Cardiac ventricle fibroblast (primary cell): ENCODE results near the gene C16orf86. TPM values are rescaled to one million over a fixed set of nuclear protein-coding genes. Genes with fewer than 3 reads are reported as not detected.

ENCODE experiments used
- total RNA-seq: library from RNA; depleted of rRNA; stranded (reverse); fragments of >200 nt; gene quantifications from 2 replicates; pipeline ENCODE4 v1.2.3, GENCODE V29; 2015

Gene C16orf86
- total RNA-seq: 2.4 and 12.9 TPM in 2 replicates

GRCh38 chr16:67666559-67667452, at the start of gene C16orf86, which contains the start of gene ENKD1:
Gene C16orf86, plus strand, starts transcription at chr16:67666814. Its CDS starts 157 bp downstream, at chr16:67666971.
Gene ENKD1, minus strand, starts transcription at chr16:67666750. Its CDS starts 308 bp downstream, at chr16:67666442.

GRCh38 chr16:67659675-67660563, 6.7 kb upstream of the C16orf86 start, which contains the start of gene ACD:
Gene ACD, minus strand, starts transcription at chr16:67660260. Its CDS starts 40 bp downstream, at chr16:67660220.

GRCh38 chr16:67660564-67661028, 6.0 kb upstream of the C16orf86 start, which contains the start of gene PARD6A:
Gene PARD6A, plus strand, starts transcription at chr16:67660960. Its CDS starts 79 bp downstream, at chr16:67661039.

Other genes starting within 250 kb of the C16orf86 start
- gene HSD11B2, start 235.7 kb upstream of the C16orf86 start, total RNA-seq: 0.93 and 2.0 TPM in 2 replicates
- 99.7 and 107 TPM in 2 replicates for gene ATP6V0D1, start 185.7 kb upstream of the C16orf86 start, total RNA-seq
- gene AGRP, start 183.3 kb upstream of the C16orf86 start, total RNA-seq: not detected in 2 replicates
- 34.4 and 46.2 TPM in 2 replicates for gene RIPOR1, start 138.0 kb upstream of the C16orf86 start, total RNA-seq
- gene CTCF, start 104.3 kb upstream of the C16orf86 start, total RNA-seq: 12.5 and 19.1 TPM in 2 replicates
- 0.05 and 1.5 TPM in 2 replicates for gene CARMIL2, start 21.7 kb upstream of the C16orf86 start, total RNA-seq
- gene ACD, start 6.6 kb upstream of the C16orf86 start, total RNA-seq: 12.9 and 15.7 TPM in 2 replicates
- gene PARD6A, start 5.9 kb upstream of the C16orf86 start, total RNA-seq: 0.39 and 0.44 TPM in 2 replicates
- gene ENKD1, start 64 bp upstream of the C16orf86 start, total RNA-seq: 10.4 and 11.9 TPM in 2 replicates
- gene GFOD2, start 52.5 kb downstream of the C16orf86 start, total RNA-seq: 8.5 and 11.8 TPM in 2 replicates
- 5.7 and 5.8 TPM in 2 replicates for gene RANBP10, start 139.7 kb downstream of the C16orf86 start, total RNA-seq
- 0.15 and 0.62 TPM in 2 replicates for gene TSNAXIP1, start 140.1 kb downstream of the C16orf86 start, total RNA-seq
- gene THAP11, start 175.5 kb downstream of the C16orf86 start, total RNA-seq: 36.1 and 45.9 TPM in 2 replicates
- 65.6 and 89.6 TPM in 2 replicates for gene NUTF2, start 180.1 kb downstream of the C16orf86 start, total RNA-seq
- 22.8 and 25.8 TPM in 2 replicates for gene CENPT, start 180.9 kb downstream of the C16orf86 start, total RNA-seq
- 18.2 and 35.9 TPM in 2 replicates for gene EDC4, start 206.2 kb downstream of the C16orf86 start, total RNA-seq
- gene NRN1L, start 218.1 kb downstream of the C16orf86 start, total RNA-seq: not detected in 2 replicates
- 21.5 and 24.1 TPM in 2 replicates for gene PSKH1, start 226.4 kb downstream of the C16orf86 start, total RNA-seq